HEK293T (cell line): Measurements from ENCODE around the gene RP2.

Experiments
- ARNT ChIP-seq: fragments of 450-650 bp; IDR thresholded peaks from 2 replicates; pipeline ENCODE4 v1.6.1; 2017; ENCODE audit warnings: mild to moderate bottlenecking
- FOXA1 ChIP-seq: fragments of 450-650 bp; IDR thresholded peaks from 2 replicates; pipeline ENCODE4 v1.6.1; 2016; ENCODE audit warnings: mild to moderate bottlenecking
- FOXK2 ChIP-seq: fragments of 450-650 bp; IDR thresholded peaks from 2 replicates; pipeline ENCODE4 v1.6.1; 2016; ENCODE audit warnings: mild to moderate bottlenecking
- FOXM1 ChIP-seq: fragments of 450-650 bp; IDR thresholded peaks from 2 replicates; pipeline ENCODE4 v1.6.1; 2017; ENCODE audit warnings: mild to moderate bottlenecking, borderline replicate concordance
- HDGF ChIP-seq: fragments of 450-650 bp; IDR thresholded peaks from 2 replicates; pipeline ENCODE4 v1.6.1; 2017; ENCODE audit warnings: antibody characterized with exemption, borderline replicate concordance
- L3MBTL2 ChIP-seq: fragments of 450-650 bp; conservative IDR thresholded peaks from 2 replicates; pipeline ENCODE4 v1.6.1; 2016; ENCODE audit warnings: mild to moderate bottlenecking
- NFRKB ChIP-seq: fragments of 450-650 bp; IDR thresholded peaks from 2 replicates; pipeline ENCODE4 v1.6.1; 2016; ENCODE audit warnings: mild to moderate bottlenecking, moderate library complexity
- PKNOX1 ChIP-seq: fragments of 450-650 bp; IDR thresholded peaks from 2 replicates; pipeline ENCODE4 v1.6.1; 2016
- SP1 ChIP-seq: fragments of 450-650 bp; IDR thresholded peaks from 2 replicates; pipeline ENCODE4 v1.6.1; 2017
- SUZ12 ChIP-seq: fragments of 450-650 bp; IDR thresholded peaks from 2 replicates; pipeline ENCODE4 v1.6.1; 2016; ENCODE audit warnings: mild to moderate bottlenecking
- TARDBP ChIP-seq: fragments of 450-650 bp; IDR thresholded peaks from 2 replicates; pipeline ENCODE4 v1.6.1; 2016
- ZNF384 ChIP-seq: fragments of 450-650 bp; IDR thresholded peaks from 2 replicates; pipeline ENCODE4 v1.6.1; 2016

GRCh38 chrX:46792810-46793188 is 44.0 kb upstream of the RP2 start:
- TF ChIP-seq SUZ12 (no peak), FOXK2 (no peak), FOXA1 (no peak), ARNT (no peak), L3MBTL2 (no peak), FOXM1 (no peak), HDGF (no peak), SP1 (no peak), PKNOX1 (no peak), TARDBP (no peak), NFRKB (no peak), ZNF384 (no peak)
